ENCODE measurements around the gene KCNMA1. TPM values are rescaled to one million over a fixed set of nuclear protein-coding genes. Genes with fewer than 3 reads are reported as not detected.

KCNMA1 gene
- total RNA-seq, 1 experiment from 2014 or later: 143 TPM

GRCh38 chr10:77385315-77385714 is 252.3 kb downstream of the KCNMA1 start:
- DNase-seq (no peak), ATAC-seq (no peak)
- Histone ChIP-seq H2AFZ (ENCODE audit: low read length) (no peak overlapping the region), H3K9ac (ENCODE audit: low read length) (no peak overlapping the region), H3K79me2 (ENCODE audit: low read length) (peaks cover 21% of the 10 kb centered on the region), H3K9me2 (replicated peaks; ENCODE audit: low read length) (no peaks in the 10 kb centered on the region), H3K27me3 (ENCODE audit: low read length) (no peaks in the 10 kb centered on the region), H3K4me3 (ENCODE audit: low read length) (no peak overlapping the region), H3K9me3 (ENCODE audit: low read length) (no peaks in the 10 kb centered on the region), H3K4me1 (ENCODE audit: insufficient read depth, low read length) (peaks cover 40% of the 10 kb centered on the region), H3K4me2 (ENCODE audit: low read length) (no peak overlapping the region), H3F3A (ENCODE audit: low read length, unreplicated experiment) (peaks cover 10% of the 10 kb centered on the region), H3K36me3 (ENCODE audit: low read depth, low read length) (no peaks in the 10 kb centered on the region), H3K27ac (ENCODE audit: low read length) (no peak overlapping the region), H4K20me1 (ENCODE audit: low read length) (no peaks in the 10 kb centered on the region)
- TF ChIP-seq EZH2phosphoT487 (IDR thresholded peaks at IDR 0.05; ENCODE audit: borderline replicate concordance, low read length) (no peak), CTCF (conservative IDR thresholded peaks at IDR 0.05; ENCODE audit: low read depth, low read length) (no peak), EZH2 (IDR thresholded peaks at IDR 0.05; ENCODE audit: low read length, unreplicated experiment) (no peak)
- ChIA-PET CTCF (no interaction called here), POLR2A (ENCODE audit: unreplicated experiment) (no interaction called here)
- BruUV-seq (replicated peaks): no TSS peak
- intact Hi-C loops (cut with micrococcal nuclease): no loop called here

- ATAC-seq (no peak), DNase-seq (no peak)
- Histone ChIP-seq H3F3A (ENCODE audit: low read length, unreplicated experiment) (peaks cover 10% of the 10 kb centered on the region), H3K9me2 (replicated peaks; ENCODE audit: low read length) (no peaks in the 10 kb centered on the region), H3K79me2 (ENCODE audit: low read length) (0 out of 2 replicates have a peak, but pooled peaks cover 7% of the 10 kb centered on the region), H3K27ac (ENCODE audit: low read length) (no peak overlapping the region), H3K4me2 (ENCODE audit: low read length) (no peak overlapping the region), H3K36me3 (ENCODE audit: low read depth, low read length) (no peaks in the 10 kb centered on the region), H3K4me3 (ENCODE audit: low read length) (no peak overlapping the region), H3K9me3 (ENCODE audit: low read length) (no peaks in the 10 kb centered on the region), H3K9ac (ENCODE audit: low read length) (no peak overlapping the region), H3K4me1 (ENCODE audit: insufficient read depth, low read length) (peaks cover 32% of the 10 kb centered on the region), H2AFZ (ENCODE audit: low read length) (no peak overlapping the region), H4K20me1 (ENCODE audit: low read length) (no peaks in the 10 kb centered on the region), H3K27me3 (ENCODE audit: low read length) (no peaks in the 10 kb centered on the region)
- TF ChIP-seq CTCF (conservative IDR thresholded peaks at IDR 0.05; ENCODE audit: low read depth, low read length) (no peak), EZH2 (IDR thresholded peaks at IDR 0.05; ENCODE audit: low read length, unreplicated experiment) (no peak), EZH2phosphoT487 (IDR thresholded peaks at IDR 0.05; ENCODE audit: borderline replicate concordance, low read length) (no peak)
- no TSS peak for BruUV-seq (replicated peaks)
- ChIA-PET POLR2A (ENCODE audit: unreplicated experiment) (interaction anchor here (0.6 kb wide), 3 partner anchors 147 to 384 kb away, joined by 4 to 13 read pairs (median 7); no protein-coding TSS in a partner anchor), CTCF (interaction anchor here (0.5 to 0.6 kb wide), 2 partner anchors 8 to 267 kb away, joined by 4 to 6 read pairs; no protein-coding TSS in a partner anchor)
- intact Hi-C loops (cut with micrococcal nuclease): no loop called here
These were observed 253.6 kb downstream of the KCNMA1 start for GRCh38 chr10:77383861-77384553.

- Histone ChIP-seq H3K4me2 (ENCODE audit: low read length) (no peak overlapping the region), H3K4me3 (ENCODE audit: low read length) (no peak overlapping the region), H3F3A (ENCODE audit: low read length, unreplicated experiment) (no peaks in the 10 kb centered on the region), H2AFZ (ENCODE audit: low read length) (no peak overlapping the region), H4K20me1 (ENCODE audit: low read length) (no peaks in the 10 kb centered on the region), H3K9ac (ENCODE audit: low read length) (no peak overlapping the region), H3K4me1 (ENCODE audit: insufficient read depth, low read length) (peaks cover 11% of the 10 kb centered on the region), H3K9me2 (replicated peaks; ENCODE audit: low read length) (no peaks in the 10 kb centered on the region), H3K79me2 (ENCODE audit: low read length) (0 out of 2 replicates have a peak, but pooled peaks cover 4% of the 10 kb centered on the region), H3K36me3 (ENCODE audit: low read depth, low read length) (no peaks in the 10 kb centered on the region), H3K9me3 (ENCODE audit: low read length) (no peaks in the 10 kb centered on the region), H3K27ac (ENCODE audit: low read length) (no peak overlapping the region), H3K27me3 (ENCODE audit: low read length) (no peaks in the 10 kb centered on the region)
- no peak for DNase-seq
- TF ChIP-seq EZH2 (IDR thresholded peaks at IDR 0.05; ENCODE audit: low read length, unreplicated experiment): no peak
- no peak for TF ChIP-seq CTCF (conservative IDR thresholded peaks at IDR 0.05; ENCODE audit: low read depth, low read length)
- no peak for TF ChIP-seq EZH2phosphoT487 (IDR thresholded peaks at IDR 0.05; ENCODE audit: borderline replicate concordance, low read length)
- intact Hi-C loops (cut with micrococcal nuclease): no loop called here
- ChIA-PET CTCF (interaction anchor here (0.6 kb wide), 1 partner anchor 132 kb away, joined by 3 read pairs; no protein-coding TSS in a partner anchor), POLR2A (ENCODE audit: unreplicated experiment) (no interaction called here)
- no peak for ATAC-seq
- BruUV-seq (replicated peaks): no TSS peak
These were observed 255.9 kb downstream of the KCNMA1 start for GRCh38 chr10:77381750-77382149.

Data from PC-3 (cell line).